Sciatic nerve (tissue), 2 donors: ENCODE data around the gene SLAMF6. TPM values are rescaled to one million over a fixed set of nuclear protein-coding genes. Genes with fewer than 3 reads are reported as not detected.
A peak's percentile ranks its signal among the peaks of the same experiment; 100 is the strongest.
"Not testable (repeated sequence)": the region's sequence is repeated elsewhere in the genome, so short reads cannot be mapped to it uniquely, and the experiment has no call there.

ENCODE experiments used
- ATAC-seq: fragments of 200-7000 bp; cut with Tn5 transposase; one replicate; pipeline ENCODE4 v1.9.1; 2020; ENCODE audit warnings: mild to moderate bottlenecking, moderate library complexity
- DNase-seq: peaks from one replicate; pipeline ENCODE4 v3.0.0-alpha.2; 2020; ENCODE audit warnings: low spot score
- intact Hi-C: fragments of 100-400 bp; cut with DNase I; formaldehyde crosslinking; loops from one replicate; pipeline ENCODE4 v1.14.2; 2022
- total RNA-seq: library from RNA; stranded (reverse); fragmentation: NEBNext Ultra II Directional; extraction: Animal tissue kit (Norgen Biotek cat#: 25700); gene quantifications from one replicate; pipeline ENCODE4 v1.2.1, GENCODE V29; 2021
- donor health status: DM: no; HTN: no; CAD: no.
- donor health status: DM: no; HTN: no; CAD: no.

Gene SLAMF6
- total RNA-seq, 1 donor from 2014 or later = 0.85 TPM

DNA sequence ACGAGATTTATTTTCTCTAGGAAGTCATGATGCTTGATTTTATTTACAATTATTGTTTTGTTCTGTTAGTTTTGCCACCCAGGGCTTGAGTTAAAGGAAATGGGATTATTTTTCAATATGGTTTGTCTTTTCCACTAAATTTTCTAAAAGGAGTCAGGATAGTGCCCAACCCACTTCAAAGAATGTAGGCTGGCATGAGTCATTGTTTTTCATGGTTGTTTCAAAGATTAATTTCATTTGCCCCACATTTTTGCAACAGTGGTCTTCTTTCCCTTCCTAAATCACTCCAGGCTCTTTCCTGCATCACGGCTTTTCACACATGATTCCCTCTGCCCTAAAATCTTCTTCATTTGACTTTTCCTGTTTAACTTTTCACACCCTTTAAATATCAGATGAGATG lies 2.5 kb downstream of the SLAMF6 start:
- ATAC-seq = no peak
- intact Hi-C loops = no loop called here
- DNase-seq = no peak

DNA sequence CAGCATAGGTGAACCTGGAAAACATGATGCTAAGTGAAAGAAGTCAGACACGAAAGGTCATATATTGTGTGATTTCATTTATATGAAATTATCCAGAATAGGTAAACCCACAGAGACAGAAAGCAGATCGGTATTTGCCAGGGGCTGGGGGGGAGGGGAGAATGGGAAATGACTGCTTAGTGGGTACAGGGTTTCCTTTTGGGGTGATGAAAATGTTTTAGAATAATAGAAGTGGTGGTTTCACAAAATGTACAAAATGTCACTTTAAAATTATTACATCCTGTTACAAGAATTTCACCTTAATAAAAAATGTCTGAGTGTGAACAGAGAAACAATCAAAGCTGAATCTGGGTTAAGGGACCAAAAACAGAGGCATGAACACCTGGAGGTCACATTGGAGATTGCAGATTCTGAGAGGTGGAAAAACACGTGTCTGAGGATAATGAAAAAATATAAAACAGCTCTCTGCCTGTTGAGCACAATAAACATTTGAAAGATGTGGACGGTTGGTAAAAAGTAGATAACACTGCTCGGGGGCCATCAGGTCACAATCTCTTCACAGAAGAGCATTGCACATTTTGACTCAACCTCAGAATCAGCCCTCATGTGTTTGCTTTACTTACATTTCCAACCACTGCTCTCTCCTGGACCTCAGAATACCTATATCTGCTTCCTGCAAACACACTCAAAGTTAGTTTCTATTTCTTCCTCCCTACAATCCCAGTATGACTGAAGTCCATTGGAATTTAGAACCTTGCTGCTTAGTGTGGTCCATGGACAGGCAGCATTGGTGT lies 3.2 kb downstream of the SLAMF6 start:
- intact Hi-C loops = no loop called here
- DNase-seq (no peak), ATAC-seq (no peak)

DNA sequence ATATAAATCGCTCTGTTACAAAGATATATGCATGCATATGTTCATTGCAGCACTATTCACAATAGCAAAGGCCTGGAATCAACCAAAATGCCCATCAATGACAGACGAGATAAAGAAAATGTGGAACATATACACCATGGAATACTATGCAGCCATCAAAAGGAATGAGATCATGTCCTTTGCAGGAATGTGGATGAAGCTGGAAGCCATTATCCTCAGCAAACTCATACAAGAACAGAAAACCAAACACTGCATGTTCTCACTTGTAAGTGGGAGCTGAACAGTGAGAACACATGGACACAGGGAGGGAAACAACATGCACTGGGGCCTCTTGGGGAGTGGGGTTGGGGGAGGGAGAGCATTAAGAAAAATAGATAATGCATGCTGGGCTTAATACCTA lies 5.5 kb downstream of the SLAMF6 start:
- DNase-seq, intact Hi-C loops, ATAC-seq: not testable (repeated sequence)

DNA sequence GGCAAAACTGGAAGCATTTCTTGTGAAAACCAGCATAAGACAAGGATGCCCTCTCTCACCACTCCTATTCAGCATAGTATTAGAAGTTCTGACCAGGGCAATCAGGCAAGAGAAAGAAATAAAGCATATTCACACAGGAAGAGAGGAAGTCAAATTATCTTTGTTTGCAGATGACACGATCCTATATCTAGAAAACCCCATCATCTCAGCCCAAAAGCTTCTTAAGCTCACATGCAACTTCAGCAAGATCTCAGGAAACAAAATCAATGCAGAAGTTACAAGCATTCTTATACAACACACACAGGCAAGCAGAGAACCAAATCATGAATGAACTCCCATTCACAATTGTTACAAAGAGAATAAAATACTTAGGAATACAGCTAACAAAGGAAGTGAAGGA lies 7.1 kb downstream of the SLAMF6 start:
- ATAC-seq, DNase-seq, intact Hi-C loops: not testable (repeated sequence)

DNA sequence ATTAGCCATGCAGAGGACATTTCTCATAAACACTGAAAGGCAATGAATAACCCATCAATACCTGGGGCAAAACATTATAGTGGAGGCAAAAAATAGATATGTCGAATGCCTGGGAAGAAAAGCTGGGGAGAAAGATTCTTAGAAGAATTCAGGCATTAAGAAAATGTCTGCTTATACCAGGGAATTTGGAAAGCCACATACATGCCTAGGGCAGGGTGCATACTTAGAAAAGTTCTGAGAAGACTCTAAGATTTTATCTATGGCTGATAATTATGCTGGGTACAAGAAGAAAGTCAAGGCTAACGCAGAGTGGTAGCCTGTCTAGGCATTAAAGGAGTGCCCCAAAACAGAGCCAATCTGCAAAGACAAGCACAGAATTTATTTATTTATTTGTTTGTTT lies 18.4 kb downstream of the SLAMF6 start:
- intact Hi-C loops = no loop called here
- ATAC-seq (no peak), DNase-seq (no peak)

DNA sequence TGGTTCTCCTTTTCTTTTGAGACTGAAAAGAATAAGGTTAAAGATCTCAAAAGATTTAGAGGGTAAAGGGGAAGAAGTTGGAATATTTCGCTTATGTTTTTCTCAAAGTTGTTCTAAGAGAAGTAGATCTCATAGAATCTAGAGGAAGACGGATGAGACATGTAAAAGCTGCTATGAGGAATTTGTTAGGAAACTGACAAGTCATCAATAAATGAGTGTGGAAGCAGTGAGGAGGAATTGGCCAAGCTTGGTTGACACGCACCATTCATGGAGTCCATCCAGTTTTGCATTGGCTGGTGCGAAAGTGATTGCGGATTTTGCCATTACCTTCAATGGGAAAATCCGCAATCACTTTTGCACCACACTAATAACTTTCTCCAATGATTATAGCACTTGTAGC lies 20.0 kb downstream of the SLAMF6 start:
- intact Hi-C loops = no loop called here
- DNase-seq (no peak), ATAC-seq (no peak)

DNA sequence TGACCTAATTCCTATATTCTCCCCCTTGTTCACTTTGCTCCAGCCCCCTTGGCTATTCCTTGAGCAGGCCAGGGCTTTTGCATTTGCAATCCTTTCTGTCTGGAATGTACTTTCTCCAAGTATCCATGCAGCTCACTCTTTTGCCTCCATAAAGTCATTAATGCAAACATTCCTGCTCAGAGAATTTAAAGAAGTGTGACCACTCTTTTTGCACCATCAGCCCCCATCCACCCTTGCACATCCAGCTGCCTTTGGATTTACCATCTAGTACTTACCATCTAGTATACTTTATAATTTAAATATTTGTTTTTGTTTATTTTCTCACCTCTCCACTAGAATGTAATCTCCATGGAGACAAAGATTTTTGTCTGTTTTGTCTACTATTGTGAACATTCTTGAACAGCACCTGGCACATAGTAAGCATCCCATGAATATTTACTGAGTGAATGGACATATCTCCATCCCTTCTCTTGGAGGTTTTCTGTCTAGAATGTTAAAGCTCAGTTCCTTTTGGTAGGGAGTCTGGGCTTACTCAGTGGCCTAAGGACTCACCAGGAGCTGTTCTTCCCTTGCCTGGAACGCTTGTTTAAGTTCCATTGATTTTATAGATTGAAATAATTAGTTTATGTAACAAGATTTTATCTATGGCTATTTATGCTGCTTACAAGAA lies 22.6 kb downstream of the SLAMF6 start:
- DNase-seq (no peak), ATAC-seq (no peak)
- intact Hi-C loops = no loop called here

DNA sequence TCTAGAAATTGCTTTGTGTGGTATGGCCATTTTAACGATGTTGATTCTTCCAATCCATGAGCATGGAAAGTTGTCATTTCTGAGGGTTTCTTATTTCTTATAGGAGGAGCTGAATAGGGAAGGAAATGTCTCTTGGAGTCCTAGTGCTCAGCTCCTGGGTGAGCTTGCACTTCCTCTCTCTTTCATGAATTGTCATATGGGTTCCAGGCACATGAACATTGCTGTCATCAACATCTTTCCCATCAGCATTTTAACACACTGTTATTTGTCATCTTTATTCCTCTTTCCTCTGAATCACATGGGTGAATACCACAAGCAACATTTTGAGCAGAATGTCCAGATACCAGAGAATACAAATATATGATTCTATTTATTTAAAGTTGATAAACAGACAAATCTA lies 23.4 kb downstream of the SLAMF6 start:
- intact Hi-C loops = no loop called here
- DNase-seq = no peak
- ATAC-seq = peak; percentile 79

DNA sequence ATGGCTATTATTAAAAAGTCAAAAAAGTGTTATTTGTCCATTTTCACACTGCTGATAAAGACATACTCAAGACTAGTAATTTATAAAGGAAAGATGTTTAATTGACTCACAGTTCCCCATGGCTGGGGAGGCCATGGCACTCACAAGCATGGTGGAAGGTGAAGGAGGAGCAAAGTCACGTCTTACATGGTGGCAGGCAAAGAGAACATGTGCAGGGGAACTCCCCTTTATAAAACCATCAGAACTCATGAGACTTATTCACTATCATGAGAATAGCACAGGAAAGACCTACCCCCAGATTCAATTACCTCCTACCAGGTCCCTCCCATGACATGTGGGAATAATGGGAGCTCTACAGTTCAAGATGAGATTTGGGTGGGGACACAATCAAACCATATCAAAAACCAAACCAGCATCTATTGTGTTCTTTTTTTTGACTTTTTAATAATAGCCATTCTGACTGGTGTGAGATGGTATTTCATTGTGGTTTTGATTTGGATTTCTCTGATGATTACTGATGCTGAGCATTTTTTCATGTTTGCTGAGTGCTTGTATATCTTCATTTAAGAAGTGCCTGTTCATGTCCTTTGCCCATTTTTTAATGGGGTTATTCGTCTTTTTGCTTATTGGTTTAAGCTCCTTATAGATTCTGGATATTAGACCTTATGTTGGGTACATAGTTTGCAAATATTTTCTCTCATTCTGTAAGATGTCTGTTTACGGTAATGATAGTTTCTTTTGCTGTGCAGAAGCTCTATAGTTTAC lies 24.6 kb downstream of the SLAMF6 start:
- DNase-seq, ATAC-seq, intact Hi-C loops: not testable (repeated sequence)

DNA sequence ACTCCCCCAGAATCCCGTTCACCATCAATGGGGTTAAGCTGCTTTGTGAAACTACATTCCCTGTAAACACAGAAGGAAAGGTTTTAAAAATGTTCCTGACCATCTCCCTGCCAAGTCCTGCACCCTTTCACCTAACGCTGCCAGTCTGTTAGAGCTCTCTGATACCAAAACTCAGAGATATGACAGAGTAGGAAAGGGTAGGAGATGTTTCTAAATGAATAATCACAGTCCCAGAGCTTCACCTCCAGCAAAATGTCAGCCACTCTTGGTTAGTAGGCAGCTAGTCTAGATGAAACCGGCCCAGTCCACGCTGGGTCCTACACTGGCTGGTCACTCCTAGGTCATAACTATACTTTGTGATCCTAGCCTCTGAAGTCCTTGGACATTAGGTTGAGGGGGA lies 26.7 kb downstream of the SLAMF6 start:
- DNase-seq (no peak), ATAC-seq (no peak)
- intact Hi-C loops = no loop called here

DNA sequence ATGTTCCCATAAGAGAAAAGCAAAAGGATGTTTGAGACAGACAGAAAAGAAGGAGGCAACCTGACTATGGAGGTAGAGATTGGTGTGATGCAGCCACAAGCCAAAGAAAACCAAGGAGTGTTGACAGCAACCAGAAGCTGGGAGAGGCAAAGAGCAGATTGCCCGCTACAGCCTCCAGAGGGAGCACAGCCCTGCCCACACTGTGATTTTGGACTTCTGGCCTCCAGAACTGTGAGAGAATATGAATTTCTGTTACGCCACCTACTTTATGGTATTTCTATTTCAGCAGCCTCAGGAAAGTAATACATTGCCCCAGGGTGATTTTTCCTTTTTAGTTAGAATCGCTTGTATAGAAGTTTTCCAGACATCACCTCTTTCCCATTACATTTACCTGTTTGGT lies 28.4 kb downstream of the SLAMF6 start:
- intact Hi-C loops = no loop called here
- ATAC-seq = no peak
- DNase-seq = no peak

DNA sequence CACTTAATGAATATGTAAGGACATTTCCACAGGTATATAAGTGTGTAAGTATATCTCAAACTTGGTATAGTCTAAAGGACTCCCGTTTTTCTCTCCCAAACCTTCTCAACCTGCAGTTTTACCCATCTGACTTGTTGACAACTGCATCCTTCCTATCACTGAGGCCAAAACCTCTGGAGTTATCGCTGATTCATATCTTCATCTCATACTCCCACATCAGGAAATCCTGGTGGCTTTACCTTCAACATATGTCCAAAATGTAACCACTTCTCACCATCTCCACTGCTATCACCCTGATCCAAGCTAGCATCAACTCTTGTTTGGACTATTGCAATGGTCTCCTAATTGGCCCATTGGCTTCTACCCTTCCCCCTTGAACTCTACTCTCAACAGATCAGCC lies 30.4 kb downstream of the SLAMF6 start:
- intact Hi-C loops = no loop called here
- DNase-seq (no peak), ATAC-seq (no peak)

DNA sequence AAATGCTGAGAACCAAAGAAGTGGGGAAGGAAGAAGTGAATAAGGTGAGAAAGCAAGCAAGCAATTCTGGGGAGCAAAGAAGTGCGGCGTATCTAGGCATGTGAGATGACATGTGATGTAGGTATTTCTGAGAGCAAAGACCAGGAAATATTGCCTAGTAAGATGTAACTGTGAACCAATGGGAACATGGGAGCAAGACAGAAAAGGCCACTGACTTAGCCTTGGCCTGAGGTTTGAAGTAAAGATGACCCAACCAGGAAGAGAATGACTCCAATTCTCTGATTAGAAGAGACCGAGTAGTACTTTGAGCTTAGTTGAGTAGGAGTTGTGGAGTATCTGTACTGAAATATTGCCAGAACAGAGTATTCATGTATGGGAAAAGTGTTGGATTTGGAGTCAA lies 31.1 kb downstream of the SLAMF6 start:
- intact Hi-C loops = no loop called here
- DNase-seq = no peak
- no peak for ATAC-seq

DNA sequence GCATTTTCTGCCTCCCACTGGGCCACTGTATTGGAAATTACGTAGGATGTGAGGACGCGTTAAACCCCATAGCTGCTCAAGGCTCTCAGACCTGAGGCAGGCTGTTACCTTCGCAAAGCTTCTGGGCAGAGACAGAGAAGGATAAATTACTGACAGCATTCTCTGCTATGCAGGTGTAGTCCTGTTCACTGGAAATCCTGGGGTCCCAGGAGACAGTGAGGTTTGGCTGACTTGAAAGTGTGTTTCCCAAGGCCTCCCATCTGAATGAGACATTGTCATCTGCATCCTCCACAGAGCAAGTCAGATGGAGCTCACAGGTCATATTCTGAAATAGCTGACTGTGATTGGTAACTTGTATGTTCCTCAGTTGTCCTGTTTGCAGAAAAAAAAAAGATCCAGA lies 32.0 kb downstream of the SLAMF6 start:
- ATAC-seq (no peak), DNase-seq (no peak)
- intact Hi-C loops = no loop called here

DNA sequence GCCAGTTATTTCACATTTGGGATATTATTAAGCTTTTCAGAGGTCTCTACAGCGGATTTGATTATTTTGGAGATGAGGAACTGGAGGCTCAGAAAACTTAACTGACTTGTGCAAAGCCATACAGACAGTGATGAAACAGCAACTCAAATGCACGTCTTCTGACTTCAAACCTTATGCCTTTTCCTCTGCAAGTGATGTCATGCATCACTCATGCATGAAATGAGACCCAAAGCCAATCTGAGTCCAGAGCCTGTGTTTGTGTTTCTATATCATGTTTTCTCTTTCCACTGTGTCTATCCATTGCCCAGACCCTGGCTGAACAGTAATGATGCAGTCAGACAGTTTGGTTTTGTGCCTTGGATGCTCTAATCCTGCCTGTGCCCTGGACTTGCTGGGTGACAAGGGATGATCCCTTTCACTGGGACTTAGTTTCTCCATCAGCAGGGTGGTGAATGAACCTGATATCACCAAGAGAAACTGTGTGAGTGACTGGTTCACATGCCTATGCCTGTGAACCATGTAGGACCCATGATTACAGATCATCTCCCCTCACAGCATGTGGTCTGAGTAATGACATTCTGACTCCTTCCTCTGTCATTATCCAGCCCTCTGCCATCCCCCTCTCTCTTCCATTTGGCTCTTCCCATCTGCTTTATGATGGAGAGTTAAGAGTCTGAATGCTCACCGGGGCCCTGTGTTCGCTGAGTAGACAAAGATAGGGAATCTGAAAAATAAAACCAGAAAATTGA lies 33.4 kb downstream of the SLAMF6 start:
- no peak for ATAC-seq
- no peak for DNase-seq
- intact Hi-C loops = no loop called here

DNA sequence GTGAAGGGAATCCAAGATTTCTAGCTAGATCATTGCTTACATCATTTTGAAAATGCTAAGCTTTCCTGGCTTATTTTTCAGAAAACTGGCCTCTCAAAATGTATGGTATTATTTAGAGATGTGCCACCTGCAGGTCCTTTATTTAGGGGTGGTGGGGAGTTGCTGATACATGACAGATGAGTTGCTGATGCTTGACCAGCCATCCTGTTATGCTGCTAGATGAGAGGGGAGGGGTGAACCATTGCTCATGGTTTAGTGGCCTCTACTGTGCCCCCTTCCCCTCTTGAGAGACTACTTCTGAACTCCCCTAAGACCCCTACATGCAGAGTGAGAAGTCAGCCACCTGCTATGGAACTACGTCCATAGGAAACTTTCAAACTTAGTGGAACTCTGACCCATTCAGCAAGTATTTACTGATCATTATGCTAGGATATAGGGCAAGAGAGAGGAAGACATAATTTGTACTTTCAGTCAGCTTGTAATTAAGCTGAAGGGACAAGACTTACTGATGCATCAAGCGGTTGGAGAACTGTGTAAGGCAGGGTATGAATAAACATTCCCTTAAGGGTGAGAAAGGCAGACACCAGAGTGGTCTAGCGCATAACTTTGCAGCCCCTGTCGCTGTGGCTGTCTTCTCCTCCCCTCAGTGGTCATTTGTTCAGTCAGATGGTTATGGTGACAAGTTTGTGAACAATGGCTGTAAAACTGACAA lies 34.6 kb downstream of the SLAMF6 start:
- no peak for ATAC-seq
- intact Hi-C loops = no loop called here

DNA sequence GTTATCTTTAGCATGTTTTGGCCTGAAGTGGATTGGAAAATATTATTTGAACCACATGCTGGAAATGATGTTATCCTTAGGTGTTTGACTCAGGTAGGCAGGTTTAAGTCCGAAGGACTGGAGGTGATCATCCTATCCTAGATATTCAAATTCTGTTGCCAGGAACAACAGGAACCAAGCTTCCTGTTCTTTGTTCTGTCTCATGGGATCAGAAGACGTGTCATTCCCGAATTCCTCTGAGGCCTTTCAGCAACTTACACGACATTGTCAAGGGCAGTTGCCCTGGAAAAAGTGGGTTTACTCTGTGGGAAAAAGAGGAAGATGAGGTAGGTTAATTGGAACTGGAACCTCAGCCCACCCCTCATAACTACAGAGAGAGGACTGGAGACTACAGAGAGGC lies 36.6 kb downstream of the SLAMF6 start:
- ATAC-seq (no peak), DNase-seq (no peak)
- intact Hi-C loops = no loop called here

More for the DNA sequence above, 34.6 kb downstream of the SLAMF6 start:
- DNase-seq = no peak

DNA sequence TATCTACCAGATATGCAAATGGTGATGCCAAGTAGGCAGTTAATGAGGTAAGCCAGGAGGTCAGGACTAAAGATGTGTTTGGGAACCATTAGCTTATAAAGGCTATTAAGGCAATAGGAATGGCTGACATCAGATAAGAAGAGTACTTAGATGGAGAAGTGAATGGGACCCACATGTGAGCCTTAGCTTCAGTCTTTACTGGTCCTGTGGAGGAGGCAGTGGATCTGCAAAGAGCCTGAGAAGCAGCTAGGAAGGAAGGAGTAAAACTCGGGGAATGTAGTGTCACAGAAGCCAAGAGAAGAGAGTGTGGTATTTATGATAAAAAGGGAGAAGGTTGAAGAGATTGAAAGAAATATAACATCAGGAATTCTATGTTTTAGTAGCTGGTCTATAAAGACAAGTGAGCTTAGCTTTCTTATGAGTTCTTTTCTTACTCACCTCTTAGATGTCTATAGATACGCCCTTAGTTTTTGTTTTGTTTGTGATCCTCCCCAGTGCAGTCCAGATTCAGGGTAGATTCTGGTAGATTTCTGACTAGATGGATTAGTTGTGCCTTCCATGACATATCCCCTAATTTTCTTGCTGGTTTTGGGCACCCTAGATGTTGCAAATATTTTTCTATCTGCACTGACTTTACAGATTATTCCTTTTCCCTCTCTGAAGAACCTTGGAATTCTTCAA lies 39.4 kb downstream of the SLAMF6 start:
- intact Hi-C loops = no loop called here
- DNase-seq (no peak), ATAC-seq (no peak)
